Measurements from ENCODE around the gene PRKAR1B. TPM values are rescaled to one million over a fixed set of nuclear protein-coding genes. Genes with fewer than 3 reads are reported as not detected.

The PRKAR1B gene
- total and polyA plus RNA-seq, 10 of the 15 experiments (the other 5 are each of a cell fraction or from before 2014, with no cell fraction given), result 1.4 to 45.6 (median 19.3) TPM

GRCh38 chr7:703049-703448, 24.0 kb downstream of the PRKAR1B start (continued):
- no peak for TF ChIP-seq BHLHE40 (IDR thresholded peaks at IDR 0.05; ENCODE audit: borderline replicate concordance in 1 of 2, low read depth in 2 of 2, low read length in 1 of 2)

- Histone ChIP-seq H3K4me2 (ENCODE audit: control insufficient read depth, insufficient read depth) (no peak overlapping the region), H3K4me1 (ENCODE audit: control insufficient read depth, insufficient read depth, low read length) (no peaks in the 10 kb centered on the region), H3K27ac (ENCODE audit: control insufficient read depth, insufficient read depth) (no peak overlapping the region), H3K27me3 (replicated peaks in 1 of 2; ENCODE audit: control insufficient read depth in 2 of 2, insufficient read depth in 2 of 2, low read length in 1 of 2) (no peaks in the 10 kb centered on the region), H2AFZ (ENCODE audit: control insufficient read depth, low read depth, low read length) (no peak overlapping the region), H3K79me2 (ENCODE audit: control insufficient read depth, insufficient read depth, low read length) (no peaks in the 10 kb centered on the region), H3K4me3 (no peak overlapping the region), H4K20me1 (ENCODE audit: control insufficient read depth, insufficient read depth) (no peaks in the 10 kb centered on the region), H3K9ac (ENCODE audit: control insufficient read depth, insufficient read depth, low read length) (no peak overlapping the region), H3K9me3 (replicated peaks; ENCODE audit: control insufficient read depth, insufficient read depth, low read length) (no peaks in the 10 kb centered on the region; the same call in 1 of the 3 replicates), H3K36me3 (ENCODE audit: control insufficient read depth in 2 of 2, insufficient read depth in 2 of 2, low read length in 1 of 2) (peaks cover 7 to 9% of the 10 kb centered on the region in 2 experiments; a peak in 3 of 4 replicates)
- no peak for FAIRE-seq
- no peak for DNase-seq (ENCODE audit: low read depth, low spot score)
- RAD21 ChIA-PET (ENCODE audit: unreplicated experiment), result no interaction called here
- SMC1A ChIA-PET (ENCODE audit: uncharacterized antibody, unreplicated experiment), result no interaction called here
- in situ Hi-C loops (cut with MboI) (no loop called here), intact Hi-C loops (cut with micrococcal nuclease; ENCODE audit: unreplicated experiment) (no loop called here)
- no peak for TF ChIP-seq JUND (IDR thresholded peaks at IDR 0.05; ENCODE audit: low read depth, low read length)
- TF ChIP-seq ZBTB33 (IDR thresholded peaks at IDR 0.05), result no peak
- TF ChIP-seq NRF1 (conservative IDR thresholded peaks at IDR 0.05; ENCODE audit: low read depth, low read length), result no peak
- TF ChIP-seq HDAC6 (IDR thresholded peaks at IDR 0.05; ENCODE audit: unreplicated experiment), result no peak
- no peak for TF ChIP-seq HSF1 (IDR thresholded peaks at IDR 0.05; ENCODE audit: low read depth, low read length)
- no peak for TF ChIP-seq IRF5 (IDR thresholded peaks at IDR 0.05; ENCODE audit: borderline replicate concordance)
- no peak for ATAC-seq
- WGBS (ENCODE audit: insufficient coverage, insufficient replicate concordance, low lambda C conversion rate, missing lambda C conversion rate), result 98% methylated on average over 4 of the region's 4 CpGs
- POLR2A ChIA-PET, result no interaction called here
- CTCF ChIA-PET, result no interaction called here
- BruUV-seq (replicated peaks), result no TSS peak
Observed at GRCh38 chr7:701086-701671, 25.9 kb downstream of the PRKAR1B start.

Data from GM12878 (cell line).